ENCODE data around the gene ALG14.

Gene ALG14, protein sequence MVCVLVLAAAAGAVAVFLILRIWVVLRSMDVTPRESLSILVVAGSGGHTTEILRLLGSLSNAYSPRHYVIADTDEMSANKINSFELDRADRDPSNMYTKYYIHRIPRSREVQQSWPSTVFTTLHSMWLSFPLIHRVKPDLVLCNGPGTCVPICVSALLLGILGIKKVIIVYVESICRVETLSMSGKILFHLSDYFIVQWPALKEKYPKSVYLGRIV

GRCh38 chr1:95072532-95073419 lies at the start of gene ALG14:
ALG14 (minus strand) TSS chr1:95072951; CDS start chr1:95072898, 53 bp downstream.
- peaks cover 15% of the 10 kb centered on the region for H3K4me1 Mint-ChIP-seq
- no peaks in the 10 kb centered on the region for H3K9me3 Mint-ChIP-seq
- H3K4me3 Mint-ChIP-seq, result peak within 1 kb of the TSS; percentile 92
- H3K27me3 Mint-ChIP-seq, result no peaks in the 10 kb centered on the region
- peak within 1 kb of the TSS; percentile 96 for H3K27ac Mint-ChIP-seq
- H3K36me3 Mint-ChIP-seq, result peaks cover 2% of the 10 kb centered on the region

DNA sequence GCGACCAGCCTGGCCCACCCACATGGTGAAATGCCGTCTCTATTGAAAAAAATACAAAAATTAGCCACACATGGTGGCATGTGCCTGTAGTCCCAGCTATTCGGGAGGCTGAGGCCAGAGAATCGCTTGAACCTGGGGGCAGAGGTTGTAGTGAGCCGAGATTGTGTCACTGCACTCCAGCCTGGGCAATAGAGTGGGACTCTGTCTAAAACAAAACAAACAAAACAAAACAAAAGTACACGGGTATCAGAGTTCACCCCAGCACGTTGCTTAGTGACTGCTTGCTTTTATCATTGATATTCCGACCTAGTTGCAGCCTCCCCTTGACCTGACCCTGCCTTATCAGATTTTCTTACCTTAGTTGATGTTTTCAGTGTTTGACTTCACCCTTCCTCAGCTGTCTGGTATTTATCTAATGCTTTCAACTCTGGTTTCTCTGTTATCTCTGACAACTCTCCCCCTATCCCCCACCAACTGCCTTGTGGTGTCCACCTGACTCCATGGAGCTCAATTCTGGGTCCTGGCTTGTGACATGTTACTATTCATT lies 49.5 kb upstream of the ALG14 start:
- peaks cover 4% of the 10 kb centered on the region for H3K4me1 Mint-ChIP-seq
- H3K27ac Mint-ChIP-seq, result no peak overlapping the region
- H3K27me3 Mint-ChIP-seq, result peaks cover 33% of the 10 kb centered on the region
- H3K4me3 Mint-ChIP-seq, result no peak overlapping the region
- no peaks in the 10 kb centered on the region for H3K9me3 Mint-ChIP-seq
- H3K36me3 Mint-ChIP-seq, result no peaks in the 10 kb centered on the region

DNA sequence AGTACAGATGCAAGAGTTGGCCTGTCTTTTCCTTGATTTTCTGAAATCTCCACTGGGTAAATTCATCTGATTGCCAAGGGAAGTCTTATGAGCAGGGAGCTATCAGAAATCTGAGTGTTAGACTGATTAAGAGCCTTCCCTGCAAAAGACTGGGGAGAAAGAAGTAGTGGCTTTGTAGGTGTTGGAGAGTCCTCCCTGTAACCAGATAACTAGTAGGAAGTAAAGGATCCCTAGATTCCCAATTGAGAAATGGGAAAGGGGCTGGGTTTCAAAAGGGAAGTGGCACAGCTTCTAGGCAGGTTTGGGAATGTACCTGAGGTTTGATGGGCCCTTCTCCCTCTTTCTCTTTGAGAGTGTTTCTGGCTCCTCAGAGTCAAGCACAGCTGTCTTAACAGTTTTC lies 46.5 kb upstream of the ALG14 start:
- Mint-ChIP-seq H3K27ac (no peak overlapping the region), H3K4me3 (peak overlapping the region; percentile 85), H3K27me3 (peaks cover 31% of the 10 kb centered on the region), H3K4me1 (peaks cover 11% of the 10 kb centered on the region), H3K36me3 (no peaks in the 10 kb centered on the region), H3K9me3 (no peaks in the 10 kb centered on the region)

GRCh38 chr1:95118710-95119109 lies 46.0 kb upstream of the ALG14 start:
- Mint-ChIP-seq H3K9me3 (no peaks in the 10 kb centered on the region), H3K4me1 (peaks cover 11% of the 10 kb centered on the region), H3K27ac (no peak overlapping the region), H3K36me3 (no peaks in the 10 kb centered on the region), H3K27me3 (peaks cover 31% of the 10 kb centered on the region), H3K4me3 (peak overlapping the region; percentile 85)

DNA sequence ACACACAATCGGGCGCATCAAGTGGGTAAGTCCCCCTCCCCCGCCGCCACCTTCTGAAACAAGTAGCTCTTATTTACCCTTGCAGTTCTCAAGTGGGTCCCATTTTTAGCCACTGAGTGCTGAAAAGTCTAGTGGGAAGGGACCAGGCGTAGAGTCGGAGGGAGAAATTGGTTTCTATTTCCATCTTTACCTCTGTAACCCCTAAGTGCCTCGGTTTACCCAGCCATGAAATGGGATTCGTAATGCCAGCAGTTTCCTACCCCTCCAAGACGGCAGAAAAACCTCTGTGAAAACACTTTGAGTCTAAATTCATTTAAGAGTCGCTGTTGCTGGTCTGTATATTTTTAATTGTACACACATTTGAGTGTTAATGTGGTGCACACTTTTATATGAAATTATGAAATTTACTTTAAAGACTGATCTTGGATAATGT lies 45.3 kb upstream of the ALG14 start:
- Mint-ChIP-seq H3K27me3 (peaks cover 29% of the 10 kb centered on the region), H3K36me3 (no peaks in the 10 kb centered on the region), H3K4me1 (peaks cover 11% of the 10 kb centered on the region), H3K4me3 (peak overlapping the region; percentile 85), H3K27ac (no peak overlapping the region), H3K9me3 (no peaks in the 10 kb centered on the region)

GRCh38 chr1:95117207-95118066 lies 44.7 kb upstream of the ALG14 start, which contains the start of gene TLCD4:
TLCD4 (plus strand) TSS chr1:95117355; CDS start chr1:95143902, 26,547 bp downstream.
- peaks cover 30% of the 10 kb centered on the region for H3K27me3 Mint-ChIP-seq
- H3K4me3 Mint-ChIP-seq, result peak within 1 kb of the TSS; percentile 87
- no peaks in the 10 kb centered on the region for H3K9me3 Mint-ChIP-seq
- H3K27ac Mint-ChIP-seq, result no peak within 1 kb of the TSS
- peaks cover 11% of the 10 kb centered on the region for H3K4me1 Mint-ChIP-seq
- no peaks in the 10 kb centered on the region for H3K36me3 Mint-ChIP-seq

- H3K36me3 Mint-ChIP-seq, result no peaks in the 10 kb centered on the region
- peaks cover 11% of the 10 kb centered on the region for H3K4me1 Mint-ChIP-seq
- peaks cover 32% of the 10 kb centered on the region for H3K27me3 Mint-ChIP-seq
- H3K27ac Mint-ChIP-seq, result no peak overlapping the region
- H3K9me3 Mint-ChIP-seq, result no peaks in the 10 kb centered on the region
- H3K4me3 Mint-ChIP-seq, result peak overlapping the region; percentile 87
Observed at GRCh38 chr1:95116580-95117206, 43.9 kb upstream of the ALG14 start.

DNA sequence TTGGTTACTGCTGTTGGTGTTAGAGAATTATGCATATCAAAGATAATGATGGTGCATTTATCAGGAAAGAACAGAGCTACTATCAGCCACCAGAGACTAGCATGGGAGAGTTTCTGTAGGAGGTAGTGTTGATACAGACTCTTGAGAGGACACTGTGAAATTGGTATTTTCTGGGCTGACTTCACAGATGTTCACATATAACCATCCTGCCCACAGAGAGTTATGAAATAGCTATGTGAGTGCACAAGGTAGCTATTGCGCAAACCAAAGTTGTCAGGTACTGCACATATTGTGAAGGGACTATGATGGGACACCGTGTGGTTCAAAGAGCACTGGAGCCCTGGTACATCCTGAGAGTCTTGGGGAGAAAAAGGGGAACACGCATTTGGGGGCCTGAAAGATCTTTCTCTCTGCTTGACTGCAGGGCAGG lies 43.0 kb upstream of the ALG14 start:
- H3K27ac Mint-ChIP-seq, result no peak overlapping the region

GRCh38 chr1:95113684-95114083 lies 40.9 kb upstream of the ALG14 start:
- Mint-ChIP-seq H3K4me3 (no peak overlapping the region), H3K9me3 (no peaks in the 10 kb centered on the region), H3K27ac (no peak overlapping the region), H3K36me3 (no peaks in the 10 kb centered on the region), H3K27me3 (peaks cover 18% of the 10 kb centered on the region), H3K4me1 (peaks cover 11% of the 10 kb centered on the region)

More for the DNA sequence above, 43.0 kb upstream of the ALG14 start:
- peaks cover 11% of the 10 kb centered on the region for H3K4me1 Mint-ChIP-seq
- H3K27me3 Mint-ChIP-seq, result peaks cover 30% of the 10 kb centered on the region
- no peaks in the 10 kb centered on the region for H3K36me3 Mint-ChIP-seq
- H3K9me3 Mint-ChIP-seq, result no peaks in the 10 kb centered on the region
- peak overlapping the region; percentile 27 for H3K4me3 Mint-ChIP-seq

DNA sequence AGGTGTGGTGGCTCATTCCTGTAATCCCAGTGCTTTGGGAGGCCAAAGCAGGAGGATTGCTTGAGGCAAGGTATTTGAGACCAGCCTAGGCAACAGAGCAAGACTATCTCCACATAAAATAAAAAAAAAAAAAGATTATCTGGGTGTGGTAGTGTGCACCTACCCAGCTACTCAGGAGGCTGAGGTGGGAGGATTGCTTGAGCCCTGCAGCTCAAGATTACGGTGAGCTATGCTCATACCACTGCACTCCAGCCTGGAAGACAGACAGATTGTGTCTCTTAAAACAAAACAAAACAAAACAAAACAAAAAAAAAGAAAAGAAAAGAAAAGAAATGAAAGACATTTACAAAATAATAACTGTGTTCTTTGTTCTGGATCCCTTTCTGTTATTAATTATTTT lies 38.3 kb upstream of the ALG14 start:
- Mint-ChIP-seq H3K9me3 (no peaks in the 10 kb centered on the region), H3K27me3 (peaks cover 13% of the 10 kb centered on the region), H3K4me1 (no peaks in the 10 kb centered on the region), H3K27ac (no peak overlapping the region), H3K36me3 (no peaks in the 10 kb centered on the region), H3K4me3 (no peak overlapping the region)

- Mint-ChIP-seq H3K27me3 (peaks cover 15% of the 10 kb centered on the region), H3K4me3 (no peak overlapping the region), H3K4me1 (no peaks in the 10 kb centered on the region), H3K36me3 (no peaks in the 10 kb centered on the region), H3K27ac (no peak overlapping the region), H3K9me3 (no peaks in the 10 kb centered on the region)
Observed at GRCh38 chr1:95108792-95109191, 36.0 kb upstream of the ALG14 start.

GRCh38 chr1:95098196-95098595 lies 25.4 kb upstream of the ALG14 start:
- no peak overlapping the region for H3K4me3 Mint-ChIP-seq
- H3K4me1 Mint-ChIP-seq, result no peaks in the 10 kb centered on the region
- no peaks in the 10 kb centered on the region for H3K36me3 Mint-ChIP-seq

GRCh38 chr1:95097426-95097825 lies 24.7 kb upstream of the ALG14 start:
- Mint-ChIP-seq H3K27ac (no peak overlapping the region), H3K4me1 (no peaks in the 10 kb centered on the region), H3K9me3 (no peaks in the 10 kb centered on the region), H3K36me3 (no peaks in the 10 kb centered on the region), H3K27me3 (no peaks in the 10 kb centered on the region), H3K4me3 (no peak overlapping the region)

More at GRCh38 chr1:95098196-95098595, 25.4 kb upstream of the ALG14 start:
- Mint-ChIP-seq H3K27me3 (peaks cover under 1% of the 10 kb centered on the region), H3K9me3 (no peaks in the 10 kb centered on the region), H3K27ac (no peak overlapping the region)

- Mint-ChIP-seq H3K9me3 (no peaks in the 10 kb centered on the region), H3K36me3 (no peaks in the 10 kb centered on the region), H3K4me1 (no peaks in the 10 kb centered on the region), H3K27ac (no peak overlapping the region), H3K4me3 (no peak overlapping the region), H3K27me3 (no peaks in the 10 kb centered on the region)
Observed at GRCh38 chr1:95096218-95096841, 23.6 kb upstream of the ALG14 start.
